Keratinocyte (primary cell): ENCODE data around the gene CACNA2D4. TPM values are rescaled to one million over a fixed set of nuclear protein-coding genes. Genes with fewer than 3 reads are reported as not detected.

Experiments used
- DNase-seq: peaks from one replicate; pipeline ENCODE4 v3.0.0-alpha.2; 2011; ENCODE audit warnings: low read depth, missing footprints, low spot score
- FAIRE-seq: peaks from 2 replicates; lab custom pipeline; 2011; peaks lifted over from hg19 to GRCh38; lab: Jason Lieb, UNC
- H2AFZ ChIP-seq: 2 replicates; pipeline ENCODE4 v1.6.0; 2012; ENCODE audit warnings: low read length, control low read depth, inconsistent platforms; ENCODE audit not compliant: control insufficient read depth
- H3K27ac ChIP-seq: 2 replicates; pipeline ENCODE4 v1.5.1; 2011; ENCODE audit warnings: low read length; ENCODE audit not compliant: control insufficient read depth, insufficient read depth
- H3K27me3 ChIP-seq: 3 replicates; pipeline ENCODE4 v1.6.0; 2011; ENCODE audit warnings: low read length; ENCODE audit not compliant: control insufficient read depth, insufficient read depth; ENCODE audit errors: extremely low read depth
- H3K36me3 ChIP-seq, 2 experiments: 2 replicates in 1 of 2; 3 replicates in 1 of 2; pipeline ENCODE4 v1.5.1; 2011; ENCODE audit warnings: low read length in 2 of 2, mild to moderate bottlenecking in 1 of 2; ENCODE audit not compliant: control insufficient read depth in 2 of 2, insufficient read depth in 2 of 2; ENCODE audit errors: extremely low read depth in 1 of 2
- H3K4me1 ChIP-seq: 3 replicates; pipeline ENCODE4 v1.5.1; 2011; ENCODE audit warnings: low read length; ENCODE audit not compliant: control insufficient read depth, insufficient read depth; ENCODE audit errors: extremely low read depth
- H3K4me2 ChIP-seq: 3 replicates; pipeline ENCODE4 v1.6.0; 2011; ENCODE audit warnings: low read depth, low read length; ENCODE audit not compliant: control insufficient read depth, insufficient read depth; ENCODE audit errors: extremely low read depth
- H3K4me3 ChIP-seq, 3 experiments: fragments of 200-600 bp in 1 of 3; sonication (generic) in 1 of 3; 2 replicates in 2 of 3; 3 replicates in 1 of 3; pipeline ENCODE4 v1.5.1; 2011 to 2016; ENCODE audit warnings: low read length in 3 of 3, mild to moderate bottlenecking in 3 of 3, control low read depth in 2 of 3, inconsistent platforms in 1 of 3, low read depth in 1 of 3, mixed read lengths in 1 of 3, mixed run types in 1 of 3, moderate library complexity in 1 of 3; ENCODE audit not compliant: control insufficient read depth in 2 of 3, insufficient read depth in 2 of 3; ENCODE audit errors: extremely low read depth in 1 of 3
- H3K79me2 ChIP-seq: 2 replicates; pipeline ENCODE4 v1.6.0; 2012; ENCODE audit warnings: low read length; ENCODE audit not compliant: control insufficient read depth, insufficient read depth
- H3K9ac ChIP-seq: 3 replicates; pipeline ENCODE4 v1.6.0; 2011; ENCODE audit warnings: low read length; ENCODE audit not compliant: control insufficient read depth, insufficient read depth; ENCODE audit errors: extremely low read depth
- H3K9me1 ChIP-seq: 3 replicates; pipeline ENCODE4 v1.6.0; 2011; ENCODE audit warnings: low read length; ENCODE audit not compliant: control insufficient read depth, insufficient read depth; ENCODE audit errors: extremely low read depth
- H3K9me3 ChIP-seq: 2 replicates; pipeline ENCODE4 v1.5.1; 2012; ENCODE audit warnings: low read depth, low read length; ENCODE audit not compliant: control insufficient read depth
- H4K20me1 ChIP-seq: 3 replicates; pipeline ENCODE4 v1.6.0; 2011; ENCODE audit warnings: low read length; ENCODE audit not compliant: control insufficient read depth, insufficient read depth; ENCODE audit errors: extremely low read depth
- CTCF ChIP-seq, 3 experiments: IDR thresholded peaks in 1 of 3; conservative IDR thresholded peaks in 1 of 3; optimal IDR thresholded peaks in 1 of 3; 2 replicates in 2 of 3; 3 replicates in 1 of 3; pipeline versions ENCODE3 to v1.5.1; 2011; ENCODE audit warnings: low read length in 3 of 3, mild to moderate bottlenecking in 3 of 3, moderate library complexity in 2 of 3, control low read depth in 1 of 3, inconsistent platforms in 1 of 3; ENCODE audit not compliant: insufficient read depth in 2 of 3; ENCODE audit errors: extremely low read depth in 1 of 3
- EZH2 ChIP-seq: IDR thresholded peaks from one replicate; pipeline ENCODE4 v1.6.1; 2012; ENCODE audit warnings: inconsistent platforms, mild to moderate bottlenecking, low read length, moderate library complexity
- dilution Hi-C: fragments of 300-500 bp; cut with MboI; formaldehyde crosslinking; loops from one replicate; pipeline ENCODE4 v1.7.0; 2020; ENCODE audit warnings: low sequenced_read_pairs; ENCODE audit not compliant: extremely low pct_ligation_motif_present
- polyA plus RNA-seq, 5 experiments: library from polyadenylated mRNA; depleted of rRNA in 3 of 5; stranded (reverse) in 3 of 5; stranded (forward) in 1 of 5; unstranded in 1 of 5; fragments of >200 nt; gene quantifications; 1 replicate in 1 of 5; 2 replicates in 3 of 5; 3 replicates in 1 of 5; pipeline versions ENCODE4 v1.2.1 to v1.2.3, GENCODE V29; 2011 to 2012; ENCODE audit warnings: missing spikeins in 2 of 5, low read depth in 1 of 5, low replicate concordance in 1 of 5

CACNA2D4 gene
- polyA plus RNA-seq, 1 donor (not counting 4 experiments of a cell fraction or from before 2014, with no cell fraction given), result 0.09 TPM

GRCh38 chr12:1929985-1930802 lies 11.7 kb upstream of the CACNA2D4 start:
- no peaks in the 10 kb centered on the region for H4K20me1 ChIP-seq
- H3K4me2 ChIP-seq, result no peak overlapping the region
- no peak for TF ChIP-seq CTCF (optimal IDR thresholded peaks at IDR 0.05 in 1 of 3, IDR thresholded peaks at IDR 0.05 in 1 of 3, conservative IDR thresholded peaks at IDR 0.05 in 1 of 3; ENCODE audit: extremely low read depth in 1 of 3, insufficient read depth in 2 of 3, low read length in 3 of 3)
- dilution Hi-C loops, result no loop called here
- DNase-seq (no peak), FAIRE-seq (no peak)
- H3K9me3 ChIP-seq, result no peaks in the 10 kb centered on the region
- no peaks in the 10 kb centered on the region for H3K36me3 ChIP-seq
- H3K4me1 ChIP-seq, result no peaks in the 10 kb centered on the region
- no peak overlapping the region for H3K27ac ChIP-seq
- H3K4me3 ChIP-seq, result no peak overlapping the region
- H3K9ac ChIP-seq, result no peak overlapping the region
- H3K27me3 ChIP-seq, result peaks cover 10% of the 10 kb centered on the region
- H3K79me2 ChIP-seq, result no peaks in the 10 kb centered on the region
- H2AFZ ChIP-seq, result no peak overlapping the region
- no peaks in the 10 kb centered on the region for H3K9me1 ChIP-seq

GRCh38 chr12:1929241-1929984 lies 11.0 kb upstream of the CACNA2D4 start:
- DNase-seq (no peak), FAIRE-seq (no peak)
- no peak overlapping the region for H2AFZ ChIP-seq
- H3K9me3 ChIP-seq, result no peaks in the 10 kb centered on the region
- no peaks in the 10 kb centered on the region for H3K4me1 ChIP-seq
- H3K9ac ChIP-seq, result no peak overlapping the region
- no peak overlapping the region for H3K27ac ChIP-seq
- no peaks in the 10 kb centered on the region for H4K20me1 ChIP-seq
- dilution Hi-C loops, result no loop called here
- no peaks in the 10 kb centered on the region for H3K79me2 ChIP-seq
- TF ChIP-seq EZH2, result no peak
- TF ChIP-seq CTCF (optimal IDR thresholded peaks at IDR 0.05 in 1 of 3, IDR thresholded peaks at IDR 0.05 in 1 of 3, conservative IDR thresholded peaks at IDR 0.05 in 1 of 3; ENCODE audit: extremely low read depth in 1 of 3, insufficient read depth in 2 of 3, low read length in 3 of 3), result no peak
- H3K36me3 ChIP-seq, result no peaks in the 10 kb centered on the region
- peaks cover 18% of the 10 kb centered on the region for H3K27me3 ChIP-seq
- H3K4me2 ChIP-seq, result no peak overlapping the region
- H3K9me1 ChIP-seq, result no peaks in the 10 kb centered on the region
- no peak overlapping the region for H3K4me3 ChIP-seq
